ENCODE results near the gene GATB.

- TF ChIP-seq EZH2 (IDR thresholded peaks at IDR 0.05) (no peak), POLR2AphosphoS5 (IDR thresholded peaks at IDR 0.05; ENCODE audit: borderline replicate concordance, low read depth, low read length) (no peak), FOXP2 (optimal IDR thresholded peaks at IDR 0.05; ENCODE audit: control extremely low read depth, extremely low read length, insufficient read depth) (no peak)
Measured at GRCh38 chr4:151718984-151719955, 41.5 kb downstream of the GATB start.
